Measurements from ENCODE around the gene ZDHHC3. TPM values are rescaled to one million over a fixed set of nuclear protein-coding genes. Genes with fewer than 3 reads are reported as not detected.

ZDHHC3 gene
- polyA plus RNA-seq, 1 experiment = 198 TPM

DNA sequence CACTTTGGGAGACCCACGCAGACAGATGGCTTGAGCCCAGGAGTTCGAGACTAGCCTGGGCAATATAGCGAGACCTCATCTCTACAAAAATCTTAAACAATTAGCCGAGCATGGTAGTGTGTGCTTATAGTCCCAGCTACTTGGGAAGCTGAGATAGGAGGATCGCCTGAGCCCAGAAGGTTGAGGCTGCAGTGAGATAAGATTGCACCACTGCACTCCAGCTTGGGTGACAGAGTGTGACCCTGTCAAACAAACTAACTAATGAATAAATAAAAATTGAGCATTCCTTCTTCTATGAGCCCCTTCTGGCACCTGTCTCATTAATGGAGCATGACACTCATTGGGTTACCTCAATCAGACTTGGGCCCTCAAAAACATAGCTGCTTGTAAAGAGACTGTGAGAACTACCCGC, 7.5 kb downstream of the ZDHHC3 start:
- Histone ChIP-seq H3K36me3 (ENCODE audit: control insufficient read depth, insufficient read depth, low read length) (peaks cover 1% of the 10 kb centered on the region; the same call in 1 of the 2 replicates), H3K4me3 (ENCODE audit: low read depth, low read length) (no peak overlapping the region), H3K27me3 (ENCODE audit: control insufficient read depth, insufficient read depth, low read length) (no peaks in the 10 kb centered on the region)
- ChIA-PET POLR2A (no interaction called here), CTCF (no interaction called here)
- TF ChIP-seq, protein P1, sequence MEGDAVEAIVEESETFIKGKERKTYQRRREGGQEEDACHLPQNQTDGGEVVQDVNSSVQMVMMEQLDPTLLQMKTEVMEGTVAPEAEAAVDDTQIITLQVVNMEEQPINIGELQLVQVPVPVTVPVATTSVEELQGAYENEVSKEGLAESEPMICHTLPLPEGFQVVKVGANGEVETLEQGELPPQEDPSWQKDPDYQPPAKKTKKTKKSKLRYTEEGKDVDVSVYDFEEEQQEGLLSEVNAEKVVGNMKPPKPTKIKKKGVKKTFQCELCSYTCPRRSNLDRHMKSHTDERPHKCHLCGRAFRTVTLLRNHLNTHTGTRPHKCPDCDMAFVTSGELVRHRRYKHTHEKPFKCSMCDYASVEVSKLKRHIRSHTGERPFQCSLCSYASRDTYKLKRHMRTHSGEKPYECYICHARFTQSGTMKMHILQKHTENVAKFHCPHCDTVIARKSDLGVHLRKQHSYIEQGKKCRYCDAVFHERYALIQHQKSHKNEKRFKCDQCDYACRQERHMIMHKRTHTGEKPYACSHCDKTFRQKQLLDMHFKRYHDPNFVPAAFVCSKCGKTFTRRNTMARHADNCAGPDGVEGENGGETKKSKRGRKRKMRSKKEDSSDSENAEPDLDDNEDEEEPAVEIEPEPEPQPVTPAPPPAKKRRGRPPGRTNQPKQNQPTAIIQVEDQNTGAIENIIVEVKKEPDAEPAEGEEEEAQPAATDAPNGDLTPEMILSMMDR (IDR thresholded peaks at IDR 0.05; ENCODE audit: insufficient read depth, low read depth, low read length) = no peak
- DNase-seq (ENCODE audit: low read depth) = no peak

DNA sequence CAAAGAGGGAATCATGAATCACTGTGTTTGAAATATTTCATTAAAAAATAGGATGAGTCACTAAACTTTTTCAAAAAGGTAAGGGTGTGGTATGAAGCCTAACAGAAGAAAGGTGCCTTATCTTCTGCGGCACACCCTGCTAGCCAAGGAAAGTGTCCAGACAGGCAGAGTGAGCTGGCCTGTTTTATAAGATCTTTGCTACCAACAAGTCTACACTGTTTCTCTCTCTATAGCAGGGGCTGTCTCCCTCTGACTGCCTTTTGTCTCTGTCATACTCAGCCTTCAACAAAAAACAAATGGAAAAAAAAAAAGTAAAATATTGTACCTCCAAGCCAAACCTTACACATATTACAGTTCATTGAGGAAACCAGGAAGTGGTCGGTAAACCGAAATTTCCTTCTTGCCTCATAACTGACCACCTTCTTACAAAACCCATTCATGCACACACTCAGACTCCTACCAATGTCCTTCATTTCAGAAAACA, 9.1 kb downstream of the ZDHHC3 start:
- no peak for DNase-seq (ENCODE audit: low read depth)
- ChIA-PET POLR2A (no interaction called here), CTCF (no interaction called here)

DNA sequence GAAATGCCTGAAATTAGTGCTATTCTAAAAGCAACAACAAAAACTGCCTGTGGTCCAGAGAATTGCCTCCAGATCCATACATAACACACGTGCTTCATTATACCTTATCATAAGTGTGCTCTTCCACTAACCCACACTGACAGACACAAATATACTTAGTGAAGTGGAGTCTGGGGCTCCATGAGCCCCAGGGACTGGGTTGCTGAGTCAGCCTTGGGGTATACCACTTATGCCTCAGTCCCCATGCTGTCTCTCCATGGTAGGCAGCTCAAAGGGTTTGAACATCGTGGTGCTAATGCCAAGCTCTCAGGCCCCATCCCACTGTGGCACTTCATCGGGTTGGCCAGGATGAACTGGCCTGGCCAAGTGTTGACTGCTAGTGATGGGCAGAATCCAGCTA, 10.8 kb downstream of the ZDHHC3 start:
- no peak overlapping the region for H3K4me3 ChIP-seq (ENCODE audit: low read depth, low read length)
- no peak for DNase-seq (ENCODE audit: low read depth)
- TF ChIP-seq, protein P1 (IDR thresholded peaks at IDR 0.05; ENCODE audit: insufficient read depth, low read depth, low read length) = no peak
- no peaks in the 10 kb centered on the region for H3K27me3 ChIP-seq (ENCODE audit: control insufficient read depth, insufficient read depth, low read length)
- CTCF ChIA-PET = no interaction called here
- H3K36me3 ChIP-seq (ENCODE audit: control insufficient read depth, insufficient read depth, low read length) = peaks cover 1% of the 10 kb centered on the region; the same call in 1 of the 2 replicates
- POLR2A ChIA-PET = no interaction called here

More for the DNA sequence above, 9.1 kb downstream of the ZDHHC3 start:
- Histone ChIP-seq H3K36me3 (ENCODE audit: control insufficient read depth, insufficient read depth, low read length) (peaks cover 1% of the 10 kb centered on the region; the same call in 1 of the 2 replicates), H3K27me3 (ENCODE audit: control insufficient read depth, insufficient read depth, low read length) (no peaks in the 10 kb centered on the region), H3K4me3 (ENCODE audit: low read depth, low read length) (no peak overlapping the region)
- TF ChIP-seq, protein P1 (IDR thresholded peaks at IDR 0.05; ENCODE audit: insufficient read depth, low read depth, low read length) = no peak

DNA sequence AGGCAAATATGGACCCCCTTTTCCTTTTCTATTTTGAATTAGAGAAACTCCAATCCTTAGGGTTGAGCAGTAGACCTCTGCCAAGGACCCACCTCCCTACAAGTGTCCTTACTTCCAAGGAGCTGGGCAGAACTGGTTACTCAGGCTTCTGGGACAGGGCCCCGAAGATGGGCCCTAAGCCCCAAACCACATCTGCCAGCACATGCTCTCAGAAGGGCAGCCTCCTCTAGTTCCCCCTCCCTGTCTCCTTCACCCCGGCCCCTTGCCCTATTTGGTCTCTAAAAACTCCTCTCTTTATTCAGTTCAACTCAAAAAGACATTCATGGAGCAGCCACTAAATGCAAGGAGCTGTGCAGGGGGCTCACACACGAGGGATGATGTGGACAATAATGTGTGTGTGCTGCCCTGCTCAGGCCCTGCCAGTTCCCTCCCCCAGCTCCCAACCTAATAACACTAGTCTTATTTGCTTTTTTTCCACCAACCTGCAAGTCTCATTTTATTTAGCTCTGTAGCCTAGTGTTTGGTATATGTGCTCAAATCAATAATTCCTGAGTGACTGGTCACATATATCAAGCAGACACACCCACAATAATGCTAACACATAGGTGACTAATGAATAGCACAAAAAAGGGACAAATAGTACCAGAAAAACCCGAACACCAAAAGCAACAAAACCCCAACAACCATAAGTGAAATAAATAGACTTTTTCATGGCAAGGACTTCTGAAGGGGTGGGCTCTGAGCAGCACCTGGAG, 12.2 kb downstream of the ZDHHC3 start:
- no peaks in the 10 kb centered on the region for H3K27me3 ChIP-seq (ENCODE audit: control insufficient read depth, insufficient read depth, low read length)
- no peak overlapping the region for H3K4me3 ChIP-seq (ENCODE audit: low read depth, low read length)
- no peak for DNase-seq (ENCODE audit: low read depth)
- POLR2A ChIA-PET = no interaction called here
- CTCF ChIA-PET = no interaction called here
- no peaks in the 10 kb centered on the region for H3K36me3 ChIP-seq (ENCODE audit: control insufficient read depth, insufficient read depth, low read length)
- TF ChIP-seq, protein P1 (IDR thresholded peaks at IDR 0.05; ENCODE audit: insufficient read depth, low read depth, low read length) = no peak

DNA sequence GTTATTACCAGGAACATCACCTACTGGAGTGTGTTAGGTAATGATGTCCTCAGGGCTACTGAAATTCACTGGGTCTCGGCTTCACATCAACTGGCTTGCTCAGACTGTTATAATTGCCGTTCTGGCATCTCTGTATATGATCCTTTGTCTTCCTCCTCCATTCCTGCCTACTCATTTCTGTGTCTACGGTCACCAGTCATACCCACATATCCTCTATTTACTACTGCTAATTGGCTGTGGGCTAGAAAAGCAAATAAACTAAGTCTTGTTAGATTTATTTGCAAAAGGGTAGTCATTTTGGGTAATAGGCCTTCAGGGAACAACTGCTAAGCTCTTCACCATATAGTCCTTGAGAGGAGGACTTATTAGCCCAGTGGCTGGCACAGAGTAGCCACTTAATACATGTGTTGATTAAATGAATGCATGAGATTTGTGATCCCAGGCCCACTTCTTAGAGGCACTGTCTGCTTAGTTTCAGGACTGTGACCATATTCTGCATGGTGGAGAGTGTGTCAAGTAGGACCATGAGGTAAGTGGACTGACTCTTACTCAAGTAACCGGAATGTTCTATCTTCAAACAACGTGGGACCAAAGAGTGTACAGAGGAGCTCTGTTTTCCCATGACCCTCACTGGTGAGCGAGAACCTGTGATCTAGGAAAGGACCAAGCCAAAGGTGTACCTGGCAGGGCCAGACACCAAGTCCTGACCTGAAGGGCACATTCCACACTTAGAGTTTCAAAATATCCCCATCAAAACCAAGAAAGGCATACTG, 13.2 kb downstream of the ZDHHC3 start:
- DNase-seq (ENCODE audit: low read depth) = no peak
- no peak overlapping the region for H3K4me3 ChIP-seq (ENCODE audit: low read depth, low read length)
- ChIA-PET CTCF (no interaction called here), POLR2A (no interaction called here)
- H3K27me3 ChIP-seq (ENCODE audit: control insufficient read depth, insufficient read depth, low read length) = no peaks in the 10 kb centered on the region
- no peaks in the 10 kb centered on the region; the same call in 1 of the 2 replicates for H3K36me3 ChIP-seq (ENCODE audit: control insufficient read depth, insufficient read depth, low read length)
- TF ChIP-seq, protein P1 (IDR thresholded peaks at IDR 0.05; ENCODE audit: insufficient read depth, low read depth, low read length) = no peak
